ENCODE measurements around the gene COX11. TPM values are rescaled to one million over a fixed set of nuclear protein-coding genes. Genes with fewer than 3 reads are reported as not detected.

COX11 gene
- 67.0 and 83.4 TPM in 2 replicates for total RNA-seq

GRCh38 chr17:54968262-54968987 is at the start of gene COX11, which contains the start of gene STXBP4:
TSS of gene COX11 (minus strand) at chr17:54968654. CDS start at chr17:54968646, 8 bp downstream.
TSS of gene STXBP4 (plus strand) at chr17:54968765. CDS start at chr17:54986220, 17,455 bp downstream.

Other genes with a start within 250 kb of the COX11 start
- gene TOM1L1, start 67.8 kb downstream of the COX11 start, total RNA-seq = 0.57 and 0.97 TPM in 2 replicates
- gene STXBP4, start 111 bp upstream of the COX11 start, total RNA-seq = 1.9 and 5.3 TPM in 2 replicates